Measurements from ENCODE around the gene WDR74. TPM values are rescaled to one million over a fixed set of nuclear protein-coding genes. Genes with fewer than 3 reads are reported as not detected.

The WDR74 gene
- total RNA-seq, 2 donors from 2014 or later, result 146 to 163 TPM

DNA sequence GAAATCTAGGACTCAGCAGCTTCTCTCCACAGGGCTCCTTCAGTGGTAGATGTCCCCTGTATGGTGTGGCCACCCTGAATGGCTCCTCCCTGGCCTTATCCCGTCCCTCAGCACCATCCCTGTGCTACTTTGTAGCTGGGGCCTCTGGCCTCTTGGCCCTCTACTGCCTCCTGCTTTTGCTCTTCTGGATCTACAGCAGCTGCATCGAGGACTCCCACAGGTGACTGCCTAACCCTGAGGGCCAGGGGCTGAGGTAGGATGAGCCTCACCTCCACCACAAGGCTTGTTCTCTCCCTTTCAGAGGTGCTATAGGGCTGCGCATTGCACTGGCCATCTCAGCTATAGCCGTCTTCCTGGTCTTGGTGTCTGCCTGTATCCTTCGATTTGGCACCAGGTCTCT is 50.4 kb downstream of the WDR74 start:
- H3K9me3 ChIP-seq (ENCODE audit: control insufficient read depth, low read length, poor library complexity, severe bottlenecking), result no peaks in the 10 kb centered on the region
- H3K4me3 Mint-ChIP-seq, result peak overlapping the region; percentile 80
- H3K27ac Mint-ChIP-seq, result peak overlapping the region; percentile 93
- ATAC-seq (no peak), DNase-seq (no peak)
- H3K4me1 Mint-ChIP-seq, result peaks cover 41% of the 10 kb centered on the region
- H3K36me3 Mint-ChIP-seq (ENCODE audit: low read depth), result no peaks in the 10 kb centered on the region
- no peaks in the 10 kb centered on the region for H3K27me3 Mint-ChIP-seq

DNA sequence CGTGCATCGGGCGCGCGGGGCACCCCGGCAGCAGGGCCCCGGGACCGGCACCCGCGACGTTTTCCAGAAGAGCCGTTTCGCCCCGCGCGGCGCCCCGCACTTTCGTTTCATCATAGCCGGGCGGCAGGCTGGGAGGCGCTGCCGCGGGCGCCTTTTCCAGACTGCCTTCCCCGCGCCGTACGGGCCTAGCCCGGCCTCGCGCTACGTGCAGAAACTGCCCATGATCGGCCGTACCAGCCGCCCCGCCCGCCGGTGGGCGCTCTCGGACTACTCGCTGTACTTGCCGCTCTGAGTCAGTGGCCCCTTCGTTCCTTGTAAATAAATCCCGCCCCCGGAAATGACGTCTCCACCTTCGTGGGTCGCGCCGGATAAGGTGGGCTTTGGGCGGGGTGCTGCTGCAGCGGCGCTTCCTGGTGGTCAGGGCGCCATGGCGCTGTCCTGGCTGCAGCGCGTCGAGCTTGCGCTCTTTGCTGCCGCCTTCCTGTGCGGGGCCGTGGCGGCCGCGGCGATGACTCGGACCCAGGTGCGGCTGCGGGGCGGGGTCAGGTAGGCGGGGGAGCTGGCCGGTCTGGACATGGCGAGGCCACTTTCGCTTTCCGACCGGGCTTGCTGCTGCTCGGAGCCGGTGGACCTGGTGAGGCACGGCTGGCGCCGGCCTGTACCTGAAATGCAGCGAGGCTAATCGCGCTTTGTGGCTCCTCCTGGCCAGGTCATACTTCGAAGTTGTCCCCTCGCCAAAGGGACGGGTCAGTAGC is 52.2 kb downstream of the WDR74 start, which contains the start of gene TMEM179B:
TMEM179B (plus strand) TSS at position 398 of the 755 bp plus-strand sequence; CDS start at position 428, 30 bp downstream.
- ATAC-seq, result peak; percentile 73
- DNase-seq, result peak; percentile 88 to 93 (median 91)
- Mint-ChIP-seq H3K4me3 (peak within 1 kb of the TSS; percentile 95), H3K27me3 (no peaks in the 10 kb centered on the region), H3K27ac (peak within 1 kb of the TSS; percentile 93), H3K4me1 (peaks cover 36% of the 10 kb centered on the region), H3K36me3 (ENCODE audit: low read depth) (no peaks in the 10 kb centered on the region)
- H3K9me3 ChIP-seq (ENCODE audit: control insufficient read depth, low read length, poor library complexity, severe bottlenecking), result no peaks in the 10 kb centered on the region

DNA sequence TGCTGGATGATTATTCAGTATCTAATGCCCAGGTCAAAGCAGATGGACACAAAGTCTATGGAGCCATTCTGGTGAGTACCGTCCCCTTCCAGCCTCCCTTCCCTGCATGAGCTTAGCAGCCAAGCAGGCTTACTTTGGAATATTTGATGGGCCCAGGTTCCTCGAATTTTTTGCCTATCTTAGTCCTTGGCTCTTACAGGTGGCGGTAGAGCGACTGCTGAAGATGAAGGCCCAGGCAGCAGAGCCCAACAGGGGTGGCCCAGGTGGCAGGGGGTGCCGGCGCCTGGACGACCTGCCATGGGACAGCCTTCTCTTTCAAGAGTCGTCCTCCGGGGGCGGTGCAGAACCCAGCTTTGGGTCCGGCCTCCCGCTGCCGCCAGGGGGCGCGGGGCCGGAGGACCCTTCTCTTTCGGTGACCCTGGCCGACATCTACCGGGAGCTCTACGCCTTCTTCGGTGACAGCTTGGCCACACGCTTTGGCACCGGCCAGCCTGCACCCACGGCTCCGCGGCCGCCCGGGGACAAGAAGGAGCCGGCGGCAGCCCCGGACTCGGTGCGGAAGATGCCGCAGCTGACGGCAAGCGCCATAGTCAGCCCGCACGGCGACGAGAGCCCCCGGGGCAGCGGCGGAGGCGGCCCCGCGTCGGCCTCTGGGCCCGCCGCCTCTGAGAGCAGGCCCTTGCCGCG is 52.9 kb downstream of the WDR74 start:
- ATAC-seq (peak; percentile 71), DNase-seq (peak; percentile 78 to 85 (median 79))
- no peaks in the 10 kb centered on the region for H3K9me3 ChIP-seq (ENCODE audit: control insufficient read depth, low read length, poor library complexity, severe bottlenecking)
- peak overlapping the region; percentile 93 for H3K27ac Mint-ChIP-seq
- H3K4me1 Mint-ChIP-seq, result peaks cover 33% of the 10 kb centered on the region
- H3K4me3 Mint-ChIP-seq, result peak overlapping the region; percentile 90
- H3K27me3 Mint-ChIP-seq, result no peaks in the 10 kb centered on the region
- H3K36me3 Mint-ChIP-seq (ENCODE audit: low read depth), result no peaks in the 10 kb centered on the region

Other genes with a start within 250 kb of the WDR74 start
- 10 to 100 TPM; 20.9 to 23.2 TPM for gene TUT1, start 248.1 kb downstream of the WDR74 start, total RNA-seq
- gene MTA2, start 237.7 kb downstream of the WDR74 start, total RNA-seq, result 100 to 1,000 TPM; 140 to 175 TPM
- 100 to 1,000 TPM; 169 to 174 TPM for gene EML3, start 226.8 kb downstream of the WDR74 start, total RNA-seq
- gene ROM1, start 226.3 kb downstream of the WDR74 start, total RNA-seq, result 1 to 10 TPM in 1 of 2 donors, under 1 TPM in 1; 0.94 to 1.2 TPM
- gene B3GAT3, start 217.6 kb downstream of the WDR74 start, total RNA-seq, result 10 to 100 TPM; 53.0 to 57.2 TPM
- 100 to 1,000 TPM; 168 to 179 TPM for gene GANAB, start 193.0 kb downstream of the WDR74 start, total RNA-seq
- gene INTS5, start 186.3 kb downstream of the WDR74 start, total RNA-seq, result 10 to 100 TPM; 12.1 to 13.0 TPM
- 10 to 100 TPM; 20.0 to 21.6 TPM for gene C11orf98, start 174.4 kb downstream of the WDR74 start, total RNA-seq
- gene CSKMT, start 174.3 kb downstream of the WDR74 start, total RNA-seq, result 10 to 100 TPM in 1 of 2 donors, 1 to 10 TPM in 1; 8.0 to 15.9 TPM
- gene UQCC3, start 167.9 kb downstream of the WDR74 start, total RNA-seq, result 1 to 10 TPM; 2.6 to 3.3 TPM
- gene LBHD1, start 167.3 kb downstream of the WDR74 start, total RNA-seq, result 10 to 100 TPM; 12.0 to 14.9 TPM
- 100 to 1,000 TPM; 195 to 203 TPM for gene UBXN1, start 160.5 kb downstream of the WDR74 start, total RNA-seq
- not detected for gene LRRN4CL, start 150.1 kb downstream of the WDR74 start, total RNA-seq
- gene BSCL2, start 132.2 kb downstream of the WDR74 start, total RNA-seq, result 10 to 100 TPM; 20.8 to 20.9 TPM
- not detected for gene GNG3, start 131.9 kb downstream of the WDR74 start, total RNA-seq
- gene HNRNPUL2, start 112.1 kb downstream of the WDR74 start, total RNA-seq, result 10 to 100 TPM; 41.4 to 43.2 TPM
- 10 to 100 TPM; 11.0 to 14.1 TPM for gene TTC9C, start 111.1 kb downstream of the WDR74 start, total RNA-seq
- gene ZBTB3, start 85.4 kb downstream of the WDR74 start, total RNA-seq, result 1 to 10 TPM; 7.4 to 9.1 TPM
- 10 to 100 TPM; 65.0 to 65.7 TPM for gene POLR2G, start 78.0 kb downstream of the WDR74 start, total RNA-seq
- gene TAF6L, start 68.2 kb downstream of the WDR74 start, total RNA-seq, result 10 to 100 TPM; 14.1 to 15.8 TPM
- gene TMEM179B, start 52.2 kb downstream of the WDR74 start, total RNA-seq, result 10 to 100 TPM; 20.5 to 27.7 TPM
- gene TMEM223, start 47.6 kb downstream of the WDR74 start, total RNA-seq, result 1 to 10 TPM; 5.7 to 7.3 TPM
- gene NXF1, start 34.1 kb downstream of the WDR74 start, total RNA-seq, result 100 to 1,000 TPM; 271 to 305 TPM
- 100 to 1,000 TPM; 103 to 119 TPM for gene STX5, start 7.5 kb downstream of the WDR74 start, total RNA-seq
- gene TEX54, start 6.7 kb downstream of the WDR74 start, total RNA-seq, result not detected
- 100 to 1,000 TPM; 233 to 240 TPM for gene SLC3A2, start 41.3 kb upstream of the WDR74 start, total RNA-seq
- not detected for gene CHRM1, start 81.8 kb upstream of the WDR74 start, total RNA-seq
- gene SLC22A6, start 145.4 kb upstream of the WDR74 start, total RNA-seq, result not detected
- gene SLC22A8, start 176.3 kb upstream of the WDR74 start, total RNA-seq, result not detected